Mesodermal cell (in vitro differentiated cells): Measurements from ENCODE around the gene TMC4.
"Not testable (repeated sequence)": the region's sequence is repeated elsewhere in the genome, so short reads cannot be mapped to it uniquely, and the experiment has no call there.

ENCODE experiments used
- H3K27ac ChIP-seq: 2 replicates; pipeline ENCODE4 v1.7.0; 2013; ENCODE audit warnings: mild to moderate bottlenecking, low read depth, low read length, moderate library complexity; ENCODE audit not compliant: severe bottlenecking
- H3K36me3 ChIP-seq: 2 replicates; pipeline ENCODE4 v1.7.1; 2013; ENCODE audit warnings: mild to moderate bottlenecking, low read length, moderate library complexity; ENCODE audit not compliant: control insufficient read depth, insufficient read depth
- H3K4me1 ChIP-seq: one replicate; pipeline ENCODE4 v1.7.1; 2013; ENCODE audit warnings: mild to moderate bottlenecking, low read length; ENCODE audit not compliant: insufficient read depth, control insufficient read depth, poor library complexity, severe bottlenecking
- H3K4me3 ChIP-seq: 2 replicates; pipeline ENCODE4 v1.7.0; 2013; ENCODE audit warnings: low read length, control low read depth, mild to moderate bottlenecking; ENCODE audit not compliant: insufficient read depth, poor library complexity, severe bottlenecking; ENCODE audit errors: extremely low read depth
- H3K9me3 ChIP-seq: 2 replicates; pipeline ENCODE4 v1.7.1; 2013; ENCODE audit warnings: mild to moderate bottlenecking, low read length, moderate library complexity; ENCODE audit not compliant: control insufficient read depth
- WGBS, 2 experiments: methylation state at CpG; one replicate each; pipeline ENCODE4 v1.1.5; 2013; ENCODE audit warnings: missing lambda C conversion rate in 2 of 2; ENCODE audit not compliant: insufficient coverage in 2 of 2; 5-methylcytosine and 5-hydroxymethylcytosine counted together

The TMC4 gene

GRCh38 chr19:54189735-54190502 lies 17.0 kb upstream of the TMC4 start:
- 0% methylated on average over 48 to 65 of the region's 65 CpGs for WGBS, 2 experiments
- no peaks in the 10 kb centered on the region for H3K9me3 ChIP-seq
- H3K27ac ChIP-seq, result peak overlapping the region; percentile 99
- peak overlapping the region; percentile 86 for H3K4me3 ChIP-seq
- H3K36me3 ChIP-seq, result peaks cover 54% of the 10 kb centered on the region
- H3K4me1 ChIP-seq, result peaks cover 17% of the 10 kb centered on the region

GRCh38 chr19:54189145-54189734 lies 16.3 kb upstream of the TMC4 start, which contains the start of gene MBOAT7:
MBOAT7 (minus strand) TSS chr19:54189580; CDS start chr19:54188508, 1,072 bp downstream.
- H3K4me3 ChIP-seq, result peak within 1 kb of the TSS; percentile 86
- 0 to 1% methylated on average over 50 to 59 of the region's 64 CpGs for WGBS, 2 experiments

GRCh38 chr19:54188215-54188871 lies 15.4 kb upstream of the TMC4 start:
- Histone ChIP-seq H3K36me3 (peaks cover 50% of the 10 kb centered on the region), H3K4me1 (peaks cover 17% of the 10 kb centered on the region), H3K27ac (peak overlapping the region; percentile 99), H3K9me3 (no peaks in the 10 kb centered on the region), H3K4me3 (peak overlapping the region; percentile 86)
- 23 to 28% methylated on average over 5 to 7 of the region's 12 CpGs for WGBS, 2 experiments

More at GRCh38 chr19:54189145-54189734, 16.3 kb upstream of the TMC4 start, which contains the start of gene MBOAT7:
- peak within 1 kb of the TSS; percentile 99 for H3K27ac ChIP-seq
- H3K9me3 ChIP-seq, result no peaks in the 10 kb centered on the region
- H3K36me3 ChIP-seq, result peaks cover 51% of the 10 kb centered on the region
- H3K4me1 ChIP-seq, result peaks cover 17% of the 10 kb centered on the region

- H3K36me3 ChIP-seq, result peaks cover 49% of the 10 kb centered on the region
- H3K27ac ChIP-seq, result no peak overlapping the region
- WGBS, 2 experiments, result 93 to 99% methylated on average over 4 to 9 of the region's 11 CpGs
- no peak overlapping the region for H3K4me3 ChIP-seq
- H3K9me3 ChIP-seq, result no peaks in the 10 kb centered on the region
- H3K4me1 ChIP-seq, result peaks cover 10% of the 10 kb centered on the region
Measured at GRCh38 chr19:54186934-54187381, 14.0 kb upstream of the TMC4 start.

GRCh38 chr19:54186351-54186750 lies 13.4 kb upstream of the TMC4 start:
- Histone ChIP-seq H3K9me3 (no peaks in the 10 kb centered on the region), H3K36me3 (peaks cover 51% of the 10 kb centered on the region), H3K4me1 (peaks cover 10% of the 10 kb centered on the region), H3K27ac (no peak overlapping the region), H3K4me3 (no peak overlapping the region)
- WGBS, 2 experiments, result 90 to 95% methylated on average over 4 to 5 of the region's 8 CpGs

- 93 to 98% methylated on average over 11 of the region's 11 CpGs for WGBS, 2 experiments
Measured at GRCh38 chr19:54183431-54183830, 10.5 kb upstream of the TMC4 start.

GRCh38 chr19:54181894-54182293 lies 8.9 kb upstream of the TMC4 start:
- not testable (repeated sequence) for H3K9me3 ChIP-seq, H3K4me1 ChIP-seq, H3K27ac ChIP-seq, H3K4me3 ChIP-seq
- WGBS, 2 experiments, result 100% methylated on average over 1 to 2 of the region's 3 CpGs
- peaks cover 83% of the 10 kb centered on the region for H3K36me3 ChIP-seq

More at GRCh38 chr19:54183431-54183830, 10.5 kb upstream of the TMC4 start:
- H3K9me3 ChIP-seq, result no peaks in the 10 kb centered on the region
- H3K36me3 ChIP-seq, result peaks cover 80% of the 10 kb centered on the region
- H3K4me1 ChIP-seq, result peaks cover 10% of the 10 kb centered on the region
- no peak overlapping the region for H3K27ac ChIP-seq
- no peak overlapping the region for H3K4me3 ChIP-seq

GRCh38 chr19:54180691-54181091 lies 7.7 kb upstream of the TMC4 start:
- Histone ChIP-seq H3K4me3 (no peak overlapping the region), H3K27ac (peak overlapping the region; percentile 59), H3K36me3 (peaks cover 87% of the 10 kb centered on the region), H3K4me1 (no peaks in the 10 kb centered on the region), H3K9me3 (no peaks in the 10 kb centered on the region)
- WGBS, 2 experiments, result 95% methylated on average over 36 of the region's 37 CpGs

GRCh38 chr19:54179921-54180461 lies 7.0 kb upstream of the TMC4 start:
- Histone ChIP-seq H3K9me3 (no peaks in the 10 kb centered on the region), H3K36me3 (peaks cover 84% of the 10 kb centered on the region), H3K4me3 (no peak overlapping the region), H3K27ac (peak overlapping the region; percentile 59), H3K4me1 (no peaks in the 10 kb centered on the region)
- WGBS, 2 experiments, result 56 to 66% methylated on average over 10 of the region's 10 CpGs

- Histone ChIP-seq H3K36me3 (peaks cover 82% of the 10 kb centered on the region), H3K4me3 (no peak overlapping the region), H3K27ac (peak overlapping the region; percentile 59), H3K4me1 (no peaks in the 10 kb centered on the region), H3K9me3 (no peaks in the 10 kb centered on the region)
- 85 to 90% methylated on average over 10 of the region's 10 CpGs for WGBS, 2 experiments
Measured at GRCh38 chr19:54179262-54179852, 6.4 kb upstream of the TMC4 start.
